ENCODE results near the gene IRF4. TPM values are rescaled to one million over a fixed set of nuclear protein-coding genes. Genes with fewer than 3 reads are reported as not detected.
A peak's percentile ranks its signal among the peaks of the same experiment; 100 is the strongest.
"Not testable (repeated sequence)": the region's sequence is repeated elsewhere in the genome, so short reads cannot be mapped to it uniquely, and the experiment has no call there.

Gene IRF4
- total RNA-seq, 6 experiments from 2014 or later = not detected

DNA sequence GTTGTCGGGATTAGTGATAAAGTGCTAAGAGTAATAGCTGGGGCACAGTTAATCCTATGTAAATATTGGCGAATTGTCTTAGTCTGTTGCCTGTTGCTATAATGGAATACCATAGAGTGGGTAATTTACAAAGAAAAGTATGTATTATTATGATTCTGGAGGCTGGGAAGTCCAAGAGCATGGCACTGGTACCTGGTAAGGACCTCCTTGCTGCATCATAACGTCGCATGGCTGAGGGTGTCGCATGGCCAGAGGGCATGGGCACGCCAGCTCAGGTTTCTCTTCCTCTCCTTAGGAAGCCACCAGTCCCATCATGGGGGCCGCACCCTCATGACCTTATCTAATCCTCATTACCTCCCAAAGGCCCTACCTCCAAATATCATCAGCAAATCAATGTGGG is 29.7 kb downstream of the IRF4 start:
- TF ChIP-seq, protein P1, sequence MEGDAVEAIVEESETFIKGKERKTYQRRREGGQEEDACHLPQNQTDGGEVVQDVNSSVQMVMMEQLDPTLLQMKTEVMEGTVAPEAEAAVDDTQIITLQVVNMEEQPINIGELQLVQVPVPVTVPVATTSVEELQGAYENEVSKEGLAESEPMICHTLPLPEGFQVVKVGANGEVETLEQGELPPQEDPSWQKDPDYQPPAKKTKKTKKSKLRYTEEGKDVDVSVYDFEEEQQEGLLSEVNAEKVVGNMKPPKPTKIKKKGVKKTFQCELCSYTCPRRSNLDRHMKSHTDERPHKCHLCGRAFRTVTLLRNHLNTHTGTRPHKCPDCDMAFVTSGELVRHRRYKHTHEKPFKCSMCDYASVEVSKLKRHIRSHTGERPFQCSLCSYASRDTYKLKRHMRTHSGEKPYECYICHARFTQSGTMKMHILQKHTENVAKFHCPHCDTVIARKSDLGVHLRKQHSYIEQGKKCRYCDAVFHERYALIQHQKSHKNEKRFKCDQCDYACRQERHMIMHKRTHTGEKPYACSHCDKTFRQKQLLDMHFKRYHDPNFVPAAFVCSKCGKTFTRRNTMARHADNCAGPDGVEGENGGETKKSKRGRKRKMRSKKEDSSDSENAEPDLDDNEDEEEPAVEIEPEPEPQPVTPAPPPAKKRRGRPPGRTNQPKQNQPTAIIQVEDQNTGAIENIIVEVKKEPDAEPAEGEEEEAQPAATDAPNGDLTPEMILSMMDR (IDR thresholded peaks at IDR 0.05) = no peak
- H3K4me1 Mint-ChIP-seq (ENCODE audit: low read depth) = peaks cover 10% of the 10 kb centered on the region
- H3K27me3 Mint-ChIP-seq (ENCODE audit: insufficient read depth) = peaks cover 14% of the 10 kb centered on the region
- DNase-seq = no peak
- peaks cover 9% of the 10 kb centered on the region for H3K9me3 Mint-ChIP-seq
- no peak overlapping the region for H3K4me3 Mint-ChIP-seq
- H3K27ac Mint-ChIP-seq = no peak overlapping the region
- H3K36me3 Mint-ChIP-seq (ENCODE audit: low read depth) = peaks cover 6% of the 10 kb centered on the region; the same call in 1 of the 2 replicates

DNA sequence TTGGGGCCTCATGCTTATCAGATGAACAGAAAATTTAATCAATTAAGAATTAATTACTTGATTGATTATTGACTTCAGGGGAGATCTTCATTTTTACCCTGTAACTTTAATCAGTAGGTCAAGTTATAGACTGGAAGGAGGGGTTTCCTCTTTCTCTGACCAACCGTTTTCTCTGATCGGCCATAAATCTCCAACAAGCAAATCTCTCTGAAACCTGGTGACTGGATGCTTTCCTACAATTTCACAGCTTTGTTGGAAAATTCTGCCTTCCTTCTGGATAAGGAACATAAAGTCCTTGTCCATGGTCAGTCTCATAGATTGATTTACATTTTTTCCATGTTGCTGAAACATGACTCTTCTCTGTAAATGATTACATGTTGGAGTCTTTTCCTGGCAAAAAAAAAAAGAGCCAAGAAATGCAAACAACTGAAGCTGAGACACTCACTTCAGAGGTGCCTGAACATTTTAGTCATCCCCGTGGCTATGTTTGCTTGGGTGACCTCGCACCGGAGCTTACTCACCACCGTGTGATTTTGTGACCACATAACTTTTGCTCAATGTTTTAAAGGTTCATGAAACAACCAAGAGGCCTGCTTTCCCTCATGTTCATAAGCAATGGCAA is 31.0 kb downstream of the IRF4 start:
- TF ChIP-seq, protein P1 (IDR thresholded peaks at IDR 0.05) = no peak
- Mint-ChIP-seq H3K4me1 (ENCODE audit: low read depth) (peaks cover 10% of the 10 kb centered on the region), H3K27me3 (ENCODE audit: insufficient read depth) (peaks cover 10% of the 10 kb centered on the region), H3K9me3 (peaks cover 9% of the 10 kb centered on the region), H3K4me3 (no peak overlapping the region), H3K27ac (no peak overlapping the region), H3K36me3 (ENCODE audit: low read depth) (peaks cover 6% of the 10 kb centered on the region; the same call in 1 of the 2 replicates)
- peak; percentile 76 for DNase-seq

DNA sequence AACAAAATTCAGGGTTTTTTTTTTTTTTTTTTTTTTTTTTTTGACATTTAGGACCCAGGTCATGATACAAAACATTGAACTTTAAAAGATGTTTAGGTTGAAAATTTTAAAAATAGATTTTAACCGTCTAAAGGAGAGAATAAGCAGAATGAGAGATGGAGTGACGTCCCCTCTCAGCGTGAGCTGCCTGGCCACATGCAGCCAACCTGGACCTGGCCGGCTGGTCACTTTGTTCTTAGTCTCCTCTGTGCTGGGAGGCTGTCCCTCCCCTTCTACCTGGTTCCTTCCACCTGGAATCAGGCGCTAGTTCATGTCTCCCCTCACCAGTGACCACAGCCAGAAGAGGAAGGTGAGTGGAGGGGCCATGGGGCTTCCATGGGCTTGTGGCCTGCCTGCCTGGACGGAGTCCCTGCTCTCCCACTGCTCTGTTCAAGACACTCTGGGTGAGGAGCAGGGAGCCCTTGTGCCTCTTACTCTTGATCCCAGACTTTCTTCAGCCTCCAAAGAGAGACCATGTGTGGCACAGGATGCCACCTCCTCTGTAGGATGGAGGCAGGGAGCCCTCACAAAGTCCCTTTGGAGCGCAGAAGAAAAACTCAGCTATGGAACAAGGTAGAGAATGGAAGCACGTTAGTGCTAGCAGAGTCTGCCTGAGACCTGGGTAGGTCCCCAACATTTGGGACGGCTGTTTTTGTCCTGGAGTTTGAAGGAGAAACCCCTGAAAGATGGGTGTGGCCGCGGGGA is 31.7 kb downstream of the IRF4 start:
- Mint-ChIP-seq H3K4me3 (no peak overlapping the region), H3K4me1 (ENCODE audit: low read depth) (peaks cover 10% of the 10 kb centered on the region), H3K9me3 (peaks cover 9% of the 10 kb centered on the region), H3K36me3 (ENCODE audit: low read depth) (peaks cover 6% of the 10 kb centered on the region; the same call in 1 of the 2 replicates), H3K27me3 (ENCODE audit: insufficient read depth) (peaks cover 12% of the 10 kb centered on the region), H3K27ac (no peak overlapping the region; the same call in 1 of the 2 replicates)
- TF ChIP-seq, protein P1 (IDR thresholded peaks at IDR 0.05) = no peak
- no peak for DNase-seq

DNA sequence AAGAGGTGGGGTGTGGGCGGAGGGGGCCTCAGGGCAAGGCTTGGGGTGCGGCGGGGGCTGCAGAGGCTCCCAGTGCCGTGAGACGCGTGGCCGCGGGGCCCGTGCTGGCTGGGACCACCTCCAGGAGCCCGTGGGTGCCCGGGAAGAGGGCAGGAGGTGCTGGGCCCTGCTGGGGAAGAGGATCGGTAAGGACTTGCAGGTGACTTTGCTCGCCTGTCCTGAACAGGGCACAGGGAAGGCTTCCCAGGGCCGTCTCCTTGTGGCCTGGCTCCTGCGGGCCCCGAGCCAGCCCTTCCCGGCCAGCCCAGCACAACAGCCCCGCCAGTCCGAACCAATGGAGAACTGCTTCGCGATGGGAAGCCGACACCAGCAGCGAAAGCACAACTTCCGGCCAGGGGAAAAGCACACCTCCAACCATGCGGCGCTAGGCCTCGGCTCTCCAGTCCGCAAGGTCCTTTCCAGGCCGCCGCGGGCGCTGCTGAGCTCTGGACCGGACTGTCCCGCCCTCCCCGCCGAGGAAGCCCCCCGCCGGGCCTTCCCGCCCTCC is 32.3 kb downstream of the IRF4 start:
- TF ChIP-seq, protein P1 (IDR thresholded peaks at IDR 0.05) = no peak
- Mint-ChIP-seq H3K27me3 (ENCODE audit: insufficient read depth) (peaks cover 12% of the 10 kb centered on the region), H3K4me3 (no peak overlapping the region), H3K27ac (no peak overlapping the region), H3K9me3 (peaks cover 9% of the 10 kb centered on the region), H3K36me3 (ENCODE audit: low read depth) (peaks cover 6% of the 10 kb centered on the region; the same call in 1 of the 2 replicates), H3K4me1 (ENCODE audit: low read depth) (peaks cover 10% of the 10 kb centered on the region)
- DNase-seq = no peak

DNA sequence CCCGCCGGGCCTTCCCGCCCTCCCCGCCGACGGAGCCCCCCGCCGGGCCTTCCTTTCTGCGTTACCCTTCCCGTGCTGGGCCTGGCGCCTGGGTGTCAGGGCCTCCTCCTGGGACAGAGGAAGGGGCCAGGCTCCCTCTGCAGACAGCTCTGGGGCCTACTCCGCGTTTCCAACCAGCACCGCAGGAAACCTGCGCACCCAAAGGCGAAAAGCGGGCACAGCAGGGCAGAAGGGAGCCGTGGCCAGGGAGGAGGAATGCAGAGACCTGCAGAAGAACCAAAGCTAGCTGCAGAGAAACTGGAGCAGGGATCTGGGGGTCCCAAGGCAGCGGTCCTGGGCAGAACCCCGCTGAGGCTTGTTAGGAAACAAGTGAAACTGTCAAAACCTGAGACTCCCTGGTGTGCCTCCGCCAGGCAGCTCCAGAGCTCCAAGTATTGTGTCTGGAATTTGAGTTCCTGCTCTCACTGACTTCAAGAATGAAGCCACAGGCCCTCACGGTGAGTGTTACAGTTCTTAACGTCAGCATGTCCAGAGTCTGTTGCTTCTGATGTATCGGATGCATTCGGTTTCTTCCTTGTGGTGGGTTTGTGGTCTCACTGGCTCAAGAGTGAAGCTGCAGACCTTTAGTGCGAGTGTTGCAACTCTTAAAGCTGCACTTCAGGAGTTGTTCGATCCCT is 33.3 kb downstream of the IRF4 start:
- Mint-ChIP-seq H3K27me3 (ENCODE audit: insufficient read depth) (peaks cover 14% of the 10 kb centered on the region), H3K27ac (no peak overlapping the region), H3K4me3 (no peak overlapping the region), H3K36me3 (ENCODE audit: low read depth) (peaks cover 6% of the 10 kb centered on the region; the same call in 1 of the 2 replicates), H3K9me3 (peaks cover 9% of the 10 kb centered on the region), H3K4me1 (ENCODE audit: low read depth) (peaks cover 10% of the 10 kb centered on the region)
- no peak for DNase-seq
- TF ChIP-seq, protein P1 (IDR thresholded peaks at IDR 0.05) = no peak

DNA sequence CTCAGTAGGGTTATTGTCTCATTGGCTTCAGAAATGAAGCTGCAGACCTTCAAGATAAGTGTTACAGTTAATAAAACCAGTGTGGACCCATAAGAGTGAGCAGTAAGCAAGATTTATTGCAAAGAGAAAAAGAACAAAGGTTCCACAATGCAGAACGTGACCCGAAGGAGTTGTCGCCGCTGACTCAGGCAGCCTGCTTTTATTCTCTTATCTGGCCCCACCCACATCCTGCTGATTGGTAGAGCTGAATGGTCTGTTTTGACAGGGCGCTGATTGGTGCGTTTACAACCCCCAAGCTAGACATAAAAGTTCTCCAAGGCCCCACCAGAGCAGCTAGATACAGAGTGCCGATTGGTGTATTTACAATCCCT is 33.9 kb downstream of the IRF4 start:
- Mint-ChIP-seq H3K27me3 (ENCODE audit: insufficient read depth) (peaks cover 15% of the 10 kb centered on the region), H3K4me1 (ENCODE audit: low read depth) (peaks cover 10% of the 10 kb centered on the region)

DNA sequence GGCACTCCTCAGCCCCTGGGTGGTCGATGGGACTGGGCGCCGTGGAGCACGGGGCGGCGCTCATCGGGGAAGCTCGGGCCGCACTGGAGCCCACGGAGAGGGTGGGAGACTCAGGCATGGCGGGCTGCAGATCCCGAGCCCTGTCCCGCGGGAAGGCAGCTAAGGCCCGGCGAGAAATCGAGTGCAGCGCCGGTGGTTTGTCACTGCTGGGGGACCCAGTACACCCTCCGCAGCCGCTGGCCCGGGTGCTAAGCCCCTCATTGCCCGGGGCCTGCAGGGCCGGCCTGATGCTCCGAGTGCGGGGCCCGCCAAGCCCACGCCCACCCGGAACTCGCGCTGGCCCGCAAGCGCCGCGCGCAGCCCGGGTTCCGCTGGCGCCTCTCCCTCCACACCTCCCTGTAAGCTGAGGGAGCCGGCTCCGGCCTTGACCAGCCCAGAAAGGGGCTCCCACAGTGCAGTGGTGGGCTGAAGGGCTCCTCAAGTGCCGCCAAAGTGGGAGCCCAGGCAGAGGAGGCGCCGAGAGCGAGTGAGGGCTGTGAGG is 34.7 kb downstream of the IRF4 start:
- H3K36me3 Mint-ChIP-seq (ENCODE audit: low read depth); H3K4me3 Mint-ChIP-seq; H3K27ac Mint-ChIP-seq; H3K9me3 Mint-ChIP-seq; DNase-seq: not testable (repeated sequence)
- peaks cover 13% of the 10 kb centered on the region for H3K27me3 Mint-ChIP-seq (ENCODE audit: insufficient read depth)
- H3K4me1 Mint-ChIP-seq (ENCODE audit: low read depth) = peaks cover 10% of the 10 kb centered on the region

More for the DNA sequence above, 33.9 kb downstream of the IRF4 start:
- H3K27ac Mint-ChIP-seq; DNase-seq; H3K4me3 Mint-ChIP-seq; H3K9me3 Mint-ChIP-seq; H3K36me3 Mint-ChIP-seq (ENCODE audit: low read depth): not testable (repeated sequence)
